Pancreas (tissue), 10 donors: ENCODE results near the gene CMIP. TPM values are rescaled to one million over a fixed set of nuclear protein-coding genes. Genes with fewer than 3 reads are reported as not detected.

Source experiments
- ATAC-seq, 4 donors: fragments of 200-7000 bp; cut with Tn5 transposase; one replicate each; pipeline versions ENCODE4 v1.8.0 to v1.9.1; 2020; ENCODE audit warnings: mild to moderate bottlenecking in 4 of 4, moderate library complexity in 4 of 4
- DNase-seq, 6 donors: peaks; one replicate each; pipeline ENCODE4 v3.0.0-alpha.2; 2020
- FAIRE-seq: peaks from 2 replicates; lab custom pipeline; 2012; peaks lifted over from hg19 to GRCh38; lab: Jason Lieb, UNC
- H3K27ac ChIP-seq, 4 donors: fragments of 200-600 bp; sonication (generic); 1 replicate in 3 of 4; 2 replicates in 1 of 4; pipeline versions ENCODE4 v1.5.0 to v1.8.0; 2020
- H3K27me3 ChIP-seq, 4 donors: fragments of 200-600 bp; one replicate each; pipeline ENCODE4 v1.8.0; 2021
- H3K36me3 ChIP-seq, 3 donors: fragments of 200-600 bp; sonication (generic) in 1 of 3; one replicate each; pipeline versions ENCODE4 v1.5.0 to v1.8.0; 2020 to 2021
- H3K4me1 ChIP-seq, 3 donors: fragments of 200-600 bp; one replicate each; pipeline ENCODE4 v1.8.0; 2021
- H3K4me3 ChIP-seq, 4 donors: fragments of 200-600 bp; sonication (generic) in 2 of 4; one replicate each; pipeline versions ENCODE4 v1.5.0 to v1.8.0; 2020 to 2021
- H3K9me3 ChIP-seq, 4 donors: fragments of 200-600 bp; one replicate each; pipeline ENCODE4 v1.8.0; 2021
- WGBS, 2 donors: extraction: QIAGEN DNeasy Blood & Tissue Kit; methylation state at CpG; one replicate each; pipeline ENCODE4 v1.1.7; 2013; 5-methylcytosine and 5-hydroxymethylcytosine counted together
- intact Hi-C, 3 donors: fragments of 100-400 bp; cut with DNase I; formaldehyde crosslinking; loops; one replicate each; pipeline versions ENCODE4 v1.11.1 to v1.14.2; 2022
- polyA plus RNA-seq, 2 donors: library from polyadenylated mRNA; stranded (reverse); fragments of 200-250 nt; gene quantifications; one replicate each; pipeline ENCODE4 v1.2.3, GENCODE V29; 2013
- total RNA-seq, 6 donors: library from RNA; stranded (reverse); fragmentation: NEBNext Ultra II Directional in 4 of 6; extraction: Animal tissue kit (Norgen Biotek cat#: 25700) in 4 of 6; gene quantifications; one replicate each; pipeline versions ENCODE4 v1.2.1 to v1.2.4, GENCODE V29; 2021 to 2023
- TF ChIP-seq, protein P1 (sequence below), 4 donors: fragments of 200-600 bp; sonication (generic) in 3 of 4; IDR thresholded peaks; one replicate each; pipeline versions ENCODE4 v1.5.0 to v1.8.0; 2021; ENCODE audit warnings: antibody characterized with exemption in 4 of 4
- donor health status: healthy with polysubstance abuse.
- donor health status: DM: no; HTN: no; CAD: no; lungs with moderate emphysema.
- donor health status: DM: no; HTN: no; CAD: no.
- donor health status: control.
- donor health status: control.
- donor health status: Bipolar disorder and iron deficiency.
- donor health status: DM: yes; HTN: yes; CAD: no.
- donor health status: DM: no; HTN: no; CAD: no.
- donor health status: DM: no; HTN: no; CAD: no.
- donor health status: DM: yes; HTN: yes; CAD: no.

The CMIP gene
- total and polyA plus RNA-seq, 8 donors, result 9.7 to 37.0 (median 21.5) TPM

DNA sequence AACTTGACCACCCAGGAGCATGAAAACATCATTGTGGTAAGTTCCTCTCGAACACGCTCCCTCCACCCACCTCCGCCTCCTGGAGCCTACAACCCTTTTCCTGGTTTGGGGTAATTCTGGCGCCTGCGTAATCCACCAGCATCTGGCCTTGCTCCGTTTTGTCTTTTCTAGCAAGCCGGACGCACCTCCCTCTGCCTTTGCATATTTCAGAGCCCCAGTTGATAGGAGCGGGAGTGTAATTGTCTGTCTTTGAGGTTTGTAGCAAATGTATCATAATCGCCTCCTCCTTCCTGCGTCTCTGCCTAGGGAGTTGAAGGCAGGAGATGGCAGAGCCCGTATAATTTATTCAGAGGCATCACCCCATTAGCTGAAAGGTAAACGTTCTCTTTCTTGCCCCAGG is 213.2 kb downstream of the CMIP start:
- ATAC-seq, result no peak
- WGBS, 2 donors, result 96% methylated on average over 13 of the region's 13 CpGs
- no peaks in the 10 kb centered on the region for H3K27me3 ChIP-seq
- no peak for FAIRE-seq
- no peak for DNase-seq
- TF ChIP-seq, protein P1, sequence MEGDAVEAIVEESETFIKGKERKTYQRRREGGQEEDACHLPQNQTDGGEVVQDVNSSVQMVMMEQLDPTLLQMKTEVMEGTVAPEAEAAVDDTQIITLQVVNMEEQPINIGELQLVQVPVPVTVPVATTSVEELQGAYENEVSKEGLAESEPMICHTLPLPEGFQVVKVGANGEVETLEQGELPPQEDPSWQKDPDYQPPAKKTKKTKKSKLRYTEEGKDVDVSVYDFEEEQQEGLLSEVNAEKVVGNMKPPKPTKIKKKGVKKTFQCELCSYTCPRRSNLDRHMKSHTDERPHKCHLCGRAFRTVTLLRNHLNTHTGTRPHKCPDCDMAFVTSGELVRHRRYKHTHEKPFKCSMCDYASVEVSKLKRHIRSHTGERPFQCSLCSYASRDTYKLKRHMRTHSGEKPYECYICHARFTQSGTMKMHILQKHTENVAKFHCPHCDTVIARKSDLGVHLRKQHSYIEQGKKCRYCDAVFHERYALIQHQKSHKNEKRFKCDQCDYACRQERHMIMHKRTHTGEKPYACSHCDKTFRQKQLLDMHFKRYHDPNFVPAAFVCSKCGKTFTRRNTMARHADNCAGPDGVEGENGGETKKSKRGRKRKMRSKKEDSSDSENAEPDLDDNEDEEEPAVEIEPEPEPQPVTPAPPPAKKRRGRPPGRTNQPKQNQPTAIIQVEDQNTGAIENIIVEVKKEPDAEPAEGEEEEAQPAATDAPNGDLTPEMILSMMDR (IDR thresholded peaks at IDR 0.05), result no peak
- no peak overlapping the region for H3K4me3 ChIP-seq
- no peaks in the 10 kb centered on the region for H3K4me1 ChIP-seq
- no peak overlapping the region for H3K27ac ChIP-seq
- H3K36me3 ChIP-seq, result peaks cover 0 to 14% (median 10%) of the 10 kb centered on the region in 3 donors
- no peaks in the 10 kb centered on the region for H3K9me3 ChIP-seq
- intact Hi-C loops, result no loop called here

DNA sequence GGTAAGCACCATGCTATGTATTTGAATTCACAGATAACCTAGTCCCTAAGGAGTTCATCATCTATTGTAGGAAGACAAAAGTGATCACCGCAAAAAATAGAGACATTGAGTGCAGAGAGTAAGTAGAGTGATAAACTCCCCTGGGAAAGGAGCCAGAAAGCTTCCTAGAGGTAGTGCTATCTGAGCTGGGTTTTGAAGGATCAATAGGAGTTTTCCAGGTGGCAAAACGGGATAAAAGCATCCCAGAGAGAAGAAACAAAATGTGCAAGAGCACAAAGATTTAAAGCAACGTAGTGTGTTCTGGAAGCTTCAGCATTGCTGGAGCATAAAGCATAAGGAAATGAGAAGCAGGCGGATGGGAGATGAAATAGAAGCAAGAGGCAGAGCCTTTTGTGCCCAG is 213.8 kb downstream of the CMIP start:
- TF ChIP-seq, protein P1 (IDR thresholded peaks at IDR 0.05), result no peak
- no peaks in the 10 kb centered on the region for H3K4me1 ChIP-seq
- intact Hi-C loops, result no loop called here
- H3K9me3 ChIP-seq, result no peaks in the 10 kb centered on the region
- FAIRE-seq (no peak), ATAC-seq (no peak), DNase-seq (no peak)
- H3K27me3 ChIP-seq, result no peaks in the 10 kb centered on the region
- peaks cover 0 to 14% (median 10%) of the 10 kb centered on the region in 3 donors for H3K36me3 ChIP-seq
- H3K27ac ChIP-seq, result no peak overlapping the region
- H3K4me3 ChIP-seq, result no peak overlapping the region
- WGBS, 2 donors, result 96 to 98% methylated on average over 4 of the region's 4 CpGs

DNA sequence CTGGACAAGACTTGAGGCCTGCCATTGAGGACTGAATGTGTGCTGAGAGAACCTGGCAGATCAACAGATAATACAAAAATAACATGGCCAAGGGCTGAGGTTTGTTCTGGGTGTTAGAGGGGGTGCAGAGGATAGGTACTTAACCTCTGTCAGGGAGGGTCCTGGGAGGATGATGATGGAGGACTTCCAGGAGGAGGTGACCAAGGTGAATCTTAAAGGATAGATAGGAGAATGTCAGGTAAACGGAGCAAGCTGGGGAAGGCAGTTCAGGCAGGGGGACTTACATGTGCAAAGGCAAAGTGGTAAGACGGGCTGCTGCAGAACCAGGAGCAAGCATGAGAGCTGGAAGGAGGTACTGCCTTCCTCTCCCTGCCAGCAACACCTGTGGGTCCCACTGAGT is 214.6 kb downstream of the CMIP start:
- intact Hi-C loops, result no loop called here
- no peak for FAIRE-seq
- no peak overlapping the region for H3K4me3 ChIP-seq
- no peaks in the 10 kb centered on the region for H3K9me3 ChIP-seq
- H3K27ac ChIP-seq, result no peak overlapping the region
- no peak for DNase-seq
- WGBS, 2 donors, result 95 to 100% methylated on average over 2 of the region's 2 CpGs
- peaks cover 0 to 14% (median 10%) of the 10 kb centered on the region in 3 donors for H3K36me3 ChIP-seq
- TF ChIP-seq, protein P1 (IDR thresholded peaks at IDR 0.05), result no peak
- H3K4me1 ChIP-seq, result no peaks in the 10 kb centered on the region
- ATAC-seq, result no peak
- H3K27me3 ChIP-seq, result no peaks in the 10 kb centered on the region

DNA sequence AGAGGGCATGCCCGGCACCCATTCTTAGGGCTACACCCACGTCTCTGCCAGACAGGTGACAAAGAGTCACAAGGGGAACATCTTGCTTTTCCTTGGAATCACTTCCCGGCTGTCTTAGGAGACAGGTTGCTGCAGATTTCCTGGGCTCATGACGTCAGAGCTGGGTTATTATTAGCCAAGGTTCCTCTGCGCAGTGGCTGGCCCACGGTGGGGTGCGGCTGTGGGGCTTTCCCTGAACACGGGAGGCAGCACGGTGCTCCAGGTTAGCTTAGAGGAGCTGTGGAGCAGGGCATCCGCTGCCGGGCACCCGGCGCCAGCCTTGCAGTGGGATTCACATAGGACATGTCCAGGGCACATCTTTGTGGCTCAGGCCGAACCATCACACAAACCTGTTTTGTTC is 216.5 kb downstream of the CMIP start:
- WGBS, 2 donors, result 84 to 88% methylated on average over 14 of the region's 14 CpGs
- intact Hi-C loops, result no loop called here
- ATAC-seq (peak in 1 of 4 donors; percentile 47), FAIRE-seq (no peak), DNase-seq (no peak)
- H3K27ac ChIP-seq, result no peak overlapping the region
- H3K9me3 ChIP-seq, result no peaks in the 10 kb centered on the region
- no peaks in the 10 kb centered on the region for H3K4me1 ChIP-seq
- H3K36me3 ChIP-seq, result peaks cover 0 to 14% (median 10%) of the 10 kb centered on the region in 3 donors
- TF ChIP-seq, protein P1 (IDR thresholded peaks at IDR 0.05), result no peak
- no peak overlapping the region for H3K4me3 ChIP-seq
- no peaks in the 10 kb centered on the region for H3K27me3 ChIP-seq

DNA sequence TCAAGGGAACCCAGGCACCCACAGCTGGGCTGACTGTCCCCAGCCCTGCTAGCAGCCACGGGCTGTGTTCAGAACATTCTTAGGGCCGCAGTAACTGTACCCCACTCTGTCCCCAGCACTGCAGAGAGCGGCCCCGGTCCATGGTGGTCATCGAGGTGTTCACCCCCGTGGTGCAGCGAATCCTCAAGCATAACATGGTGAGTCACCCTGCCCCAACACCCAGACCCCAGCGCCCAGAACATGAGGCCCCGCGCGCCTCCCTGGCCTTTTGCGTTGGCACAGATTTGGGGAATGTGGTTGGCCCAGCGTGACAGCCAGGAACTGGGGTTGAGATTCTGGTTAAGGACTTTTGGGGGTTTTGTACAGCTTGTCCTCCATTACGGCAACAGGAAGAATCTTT is 219.5 kb downstream of the CMIP start:
- WGBS, 2 donors, result 96 to 98% methylated on average over 14 of the region's 14 CpGs
- intact Hi-C loops, result no loop called here
- Histone ChIP-seq H3K27ac (no peak overlapping the region), H3K9me3 (no peaks in the 10 kb centered on the region), H3K36me3 (peaks cover 0 to 10% (median 5%) of the 10 kb centered on the region in 3 donors), H3K27me3 (no peaks in the 10 kb centered on the region), H3K4me3 (no peak overlapping the region), H3K4me1 (no peaks in the 10 kb centered on the region)
- TF ChIP-seq, protein P1 (IDR thresholded peaks at IDR 0.05), result no peak
- ATAC-seq (no peak), FAIRE-seq (no peak), DNase-seq (no peak)
